ENCODE results near the gene FAM13C. TPM values are rescaled to one million over a fixed set of nuclear protein-coding genes. Genes with fewer than 3 reads are reported as not detected.

The FAM13C gene
- polyA plus RNA-seq, 1 donor from 2014 or later: 89.3 TPM

- Histone ChIP-seq H3K9ac (ENCODE audit: low read length) (no peak overlapping the region), H3F3A (ENCODE audit: insufficient read depth, low read length, poor library complexity, severe bottlenecking) (peaks cover 2% of the 10 kb centered on the region), H3K9me3 (ENCODE audit: low read length) (no peaks in the 10 kb centered on the region), H3K36me3 (ENCODE audit: insufficient read depth, low read length) (no peaks in the 10 kb centered on the region), H3K27ac (ENCODE audit: low read length) (no peak overlapping the region), H2AFZ (ENCODE audit: low read depth, low read length) (no peak overlapping the region), H3K4me2 (ENCODE audit: low read length) (no peak overlapping the region), H3K27me3 (ENCODE audit: insufficient read depth, low read depth, low read length) (no peaks in the 10 kb centered on the region), H3K4me3 (ENCODE audit: low read length) (no peak overlapping the region), H4K20me1 (ENCODE audit: insufficient read depth) (no peaks in the 10 kb centered on the region), H3K79me2 (replicated peaks; ENCODE audit: insufficient read depth, low read length) (peaks cover 45% of the 10 kb centered on the region), H3K9me2 (ENCODE audit: insufficient read depth, low read length) (no peaks in the 10 kb centered on the region)
- no peak for TF ChIP-seq SMC3 (conservative IDR thresholded peaks at IDR 0.05; ENCODE audit: poor library complexity)
- TF ChIP-seq RAD21 (conservative IDR thresholded peaks at IDR 0.05): no peak
- TF ChIP-seq, protein P1, sequence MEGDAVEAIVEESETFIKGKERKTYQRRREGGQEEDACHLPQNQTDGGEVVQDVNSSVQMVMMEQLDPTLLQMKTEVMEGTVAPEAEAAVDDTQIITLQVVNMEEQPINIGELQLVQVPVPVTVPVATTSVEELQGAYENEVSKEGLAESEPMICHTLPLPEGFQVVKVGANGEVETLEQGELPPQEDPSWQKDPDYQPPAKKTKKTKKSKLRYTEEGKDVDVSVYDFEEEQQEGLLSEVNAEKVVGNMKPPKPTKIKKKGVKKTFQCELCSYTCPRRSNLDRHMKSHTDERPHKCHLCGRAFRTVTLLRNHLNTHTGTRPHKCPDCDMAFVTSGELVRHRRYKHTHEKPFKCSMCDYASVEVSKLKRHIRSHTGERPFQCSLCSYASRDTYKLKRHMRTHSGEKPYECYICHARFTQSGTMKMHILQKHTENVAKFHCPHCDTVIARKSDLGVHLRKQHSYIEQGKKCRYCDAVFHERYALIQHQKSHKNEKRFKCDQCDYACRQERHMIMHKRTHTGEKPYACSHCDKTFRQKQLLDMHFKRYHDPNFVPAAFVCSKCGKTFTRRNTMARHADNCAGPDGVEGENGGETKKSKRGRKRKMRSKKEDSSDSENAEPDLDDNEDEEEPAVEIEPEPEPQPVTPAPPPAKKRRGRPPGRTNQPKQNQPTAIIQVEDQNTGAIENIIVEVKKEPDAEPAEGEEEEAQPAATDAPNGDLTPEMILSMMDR (IDR thresholded peaks at IDR 0.05; ENCODE audit: poor library complexity, severe bottlenecking): no peak
- TF ChIP-seq MXI1 (conservative IDR thresholded peaks at IDR 0.05; ENCODE audit: poor library complexity, severe bottlenecking): no peak
- no peak for TF ChIP-seq EZH2 (IDR thresholded peaks at IDR 0.05; ENCODE audit: borderline replicate concordance, insufficient read depth, low read length, poor library complexity, severe bottlenecking)
- TF ChIP-seq REST (IDR thresholded peaks at IDR 0.05; ENCODE audit: borderline replicate concordance): no peak
- no peak for TF ChIP-seq POLR2AphosphoS5 (IDR thresholded peaks at IDR 0.05)
- TF ChIP-seq EP300 (conservative IDR thresholded peaks at IDR 0.05; ENCODE audit: poor library complexity, severe bottlenecking): no peak
- no peak for TF ChIP-seq TAF1 (IDR thresholded peaks at IDR 0.05; ENCODE audit: low read depth)
These were observed 146.0 kb downstream of the FAM13C start for GRCh38 chr10:59216178-59216869.

DNA sequence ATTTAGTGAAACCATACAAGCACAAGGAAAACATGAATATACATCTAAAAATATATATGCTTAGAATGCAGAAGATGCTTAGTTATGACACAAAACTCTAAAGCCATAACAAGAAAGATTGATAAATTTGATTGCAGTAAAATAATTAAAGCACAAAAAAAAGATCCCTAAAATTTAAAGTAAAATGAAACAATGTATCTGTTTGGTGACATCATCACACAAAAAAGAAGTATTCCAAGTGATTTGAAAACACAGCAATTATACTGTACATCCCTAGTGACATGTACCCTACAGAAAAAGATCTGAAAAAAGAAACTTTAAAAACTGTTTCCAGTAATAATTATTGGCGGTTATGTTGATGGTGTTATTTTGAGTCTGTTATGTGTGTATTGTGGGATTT, 148.2 kb downstream of the FAM13C start:
- Histone ChIP-seq H3K4me2 (ENCODE audit: low read length) (no peak overlapping the region), H3K36me3 (ENCODE audit: insufficient read depth, low read length) (no peaks in the 10 kb centered on the region), H3K27me3 (ENCODE audit: insufficient read depth, low read depth, low read length) (no peaks in the 10 kb centered on the region), H3F3A (ENCODE audit: insufficient read depth, low read length, poor library complexity, severe bottlenecking) (peaks cover 2% of the 10 kb centered on the region), H3K9me3 (ENCODE audit: low read length) (no peaks in the 10 kb centered on the region), H3K9ac (ENCODE audit: low read length) (no peak overlapping the region), H4K20me1 (ENCODE audit: insufficient read depth) (no peaks in the 10 kb centered on the region), H3K4me3 (ENCODE audit: low read length) (no peak overlapping the region), H2AFZ (ENCODE audit: low read depth, low read length) (no peak overlapping the region), H3K9me2 (ENCODE audit: insufficient read depth, low read length) (no peaks in the 10 kb centered on the region), H3K27ac (ENCODE audit: low read length) (no peak overlapping the region), H3K79me2 (replicated peaks; ENCODE audit: insufficient read depth, low read length) (peaks cover 39% of the 10 kb centered on the region)
- no peak for TF ChIP-seq SMC3 (conservative IDR thresholded peaks at IDR 0.05; ENCODE audit: poor library complexity)

Measured in neural cell (in vitro differentiated cells).